ENCODE results near the gene TNK2.

DNA sequence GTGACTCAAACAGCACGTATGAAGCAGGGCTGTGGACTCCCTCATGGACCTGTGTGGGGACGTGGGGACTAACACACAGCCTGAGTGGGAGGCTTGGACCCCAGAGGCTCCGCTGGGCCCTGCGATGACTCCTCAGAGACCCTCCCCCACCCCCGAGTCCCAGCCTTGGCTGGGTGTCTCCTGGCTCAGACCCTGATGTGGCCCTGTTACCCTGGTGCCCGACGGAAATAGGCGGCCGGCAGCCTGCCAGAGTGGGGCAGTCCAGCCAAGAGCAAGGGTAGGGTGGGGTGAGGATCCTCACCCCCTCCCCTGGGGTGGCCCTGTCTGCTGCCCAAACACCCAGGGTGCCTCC, 15.3 kb downstream of the TNK2 start:
- TF ChIP-seq, protein P1, sequence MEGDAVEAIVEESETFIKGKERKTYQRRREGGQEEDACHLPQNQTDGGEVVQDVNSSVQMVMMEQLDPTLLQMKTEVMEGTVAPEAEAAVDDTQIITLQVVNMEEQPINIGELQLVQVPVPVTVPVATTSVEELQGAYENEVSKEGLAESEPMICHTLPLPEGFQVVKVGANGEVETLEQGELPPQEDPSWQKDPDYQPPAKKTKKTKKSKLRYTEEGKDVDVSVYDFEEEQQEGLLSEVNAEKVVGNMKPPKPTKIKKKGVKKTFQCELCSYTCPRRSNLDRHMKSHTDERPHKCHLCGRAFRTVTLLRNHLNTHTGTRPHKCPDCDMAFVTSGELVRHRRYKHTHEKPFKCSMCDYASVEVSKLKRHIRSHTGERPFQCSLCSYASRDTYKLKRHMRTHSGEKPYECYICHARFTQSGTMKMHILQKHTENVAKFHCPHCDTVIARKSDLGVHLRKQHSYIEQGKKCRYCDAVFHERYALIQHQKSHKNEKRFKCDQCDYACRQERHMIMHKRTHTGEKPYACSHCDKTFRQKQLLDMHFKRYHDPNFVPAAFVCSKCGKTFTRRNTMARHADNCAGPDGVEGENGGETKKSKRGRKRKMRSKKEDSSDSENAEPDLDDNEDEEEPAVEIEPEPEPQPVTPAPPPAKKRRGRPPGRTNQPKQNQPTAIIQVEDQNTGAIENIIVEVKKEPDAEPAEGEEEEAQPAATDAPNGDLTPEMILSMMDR (IDR thresholded peaks at IDR 0.05), result no peak
- TF ChIP-seq POLR2A (IDR thresholded peaks at IDR 0.05), result no peak
